ENCODE data around the gene SCFD2.

GRCh38 chr4:52984462-52984881, 381.4 kb downstream of the SCFD2 start:
- TF ChIP-seq, protein P1, sequence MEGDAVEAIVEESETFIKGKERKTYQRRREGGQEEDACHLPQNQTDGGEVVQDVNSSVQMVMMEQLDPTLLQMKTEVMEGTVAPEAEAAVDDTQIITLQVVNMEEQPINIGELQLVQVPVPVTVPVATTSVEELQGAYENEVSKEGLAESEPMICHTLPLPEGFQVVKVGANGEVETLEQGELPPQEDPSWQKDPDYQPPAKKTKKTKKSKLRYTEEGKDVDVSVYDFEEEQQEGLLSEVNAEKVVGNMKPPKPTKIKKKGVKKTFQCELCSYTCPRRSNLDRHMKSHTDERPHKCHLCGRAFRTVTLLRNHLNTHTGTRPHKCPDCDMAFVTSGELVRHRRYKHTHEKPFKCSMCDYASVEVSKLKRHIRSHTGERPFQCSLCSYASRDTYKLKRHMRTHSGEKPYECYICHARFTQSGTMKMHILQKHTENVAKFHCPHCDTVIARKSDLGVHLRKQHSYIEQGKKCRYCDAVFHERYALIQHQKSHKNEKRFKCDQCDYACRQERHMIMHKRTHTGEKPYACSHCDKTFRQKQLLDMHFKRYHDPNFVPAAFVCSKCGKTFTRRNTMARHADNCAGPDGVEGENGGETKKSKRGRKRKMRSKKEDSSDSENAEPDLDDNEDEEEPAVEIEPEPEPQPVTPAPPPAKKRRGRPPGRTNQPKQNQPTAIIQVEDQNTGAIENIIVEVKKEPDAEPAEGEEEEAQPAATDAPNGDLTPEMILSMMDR (IDR thresholded peaks at IDR 0.05), result no peak
- no peak for TF ChIP-seq EP300 (IDR thresholded peaks at IDR 0.05)
- TF ChIP-seq POLR2AphosphoS5 (IDR thresholded peaks at IDR 0.05), result no peak
- no peak for TF ChIP-seq POLR2A (IDR thresholded peaks at IDR 0.05)

Measured in sigmoid colon (tissue), 4 donors.